PC-9 (cell line): ENCODE results near the gene NDUFS5.

Experiments used
- CTCF ChIP-seq: fragments of 200-600 bp; sonication (generic); conservative IDR thresholded peaks from 2 replicates; pipeline ENCODE4 v1.6.1; 2017; ENCODE audit warnings: mixed run types, antibody characterized with exemption, mild to moderate bottlenecking, moderate library complexity
- EZH2 ChIP-seq: fragments of 200-600 bp; sonication (generic); IDR thresholded peaks from 2 replicates; pipeline ENCODE4 v1.8.0; 2017; ENCODE audit warnings: antibody characterized with exemption, low read depth

DNA sequence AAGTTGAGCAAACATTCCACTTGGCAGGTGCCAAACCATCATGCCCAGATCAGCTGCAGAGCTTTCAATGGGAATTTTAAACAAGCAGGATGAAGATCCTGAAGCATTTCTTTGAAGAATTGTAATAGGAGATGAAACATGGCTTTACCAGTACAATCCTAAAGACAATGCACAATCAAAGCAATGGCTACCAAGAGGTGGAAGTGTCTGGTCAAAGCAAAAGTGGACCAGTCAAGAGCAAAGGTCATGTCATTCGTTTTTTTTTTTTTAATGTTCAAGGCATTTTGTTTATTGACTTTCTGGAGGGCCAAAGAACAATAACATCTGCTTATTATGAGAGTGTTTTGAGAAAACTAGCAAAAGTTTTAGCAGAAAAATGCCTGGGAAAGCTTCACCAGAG is 3.0 kb upstream of the NDUFS5 start:
- TF ChIP-seq CTCF = no peak
- TF ChIP-seq EZH2 = no peak
